AG10803 (cell line): ENCODE data around the gene RHBDL2.

Experiments used
- DNase-seq: peaks from one replicate; pipeline ENCODE4 v3.0.0; 2010; ENCODE audit warnings: low read depth
- H3K4me3 ChIP-seq: 2 replicates; pipeline ENCODE4 v1.5.1; 2011; ENCODE audit warnings: mild to moderate bottlenecking, low read length, control low read depth
- TF ChIP-seq, protein P1 (sequence below): conservative IDR thresholded peaks from 2 replicates; pipeline ENCODE4 v1.5.1; 2011; ENCODE audit warnings: mild to moderate bottlenecking, low read length, control low read depth, inconsistent platforms

RHBDL2 gene

DNA sequence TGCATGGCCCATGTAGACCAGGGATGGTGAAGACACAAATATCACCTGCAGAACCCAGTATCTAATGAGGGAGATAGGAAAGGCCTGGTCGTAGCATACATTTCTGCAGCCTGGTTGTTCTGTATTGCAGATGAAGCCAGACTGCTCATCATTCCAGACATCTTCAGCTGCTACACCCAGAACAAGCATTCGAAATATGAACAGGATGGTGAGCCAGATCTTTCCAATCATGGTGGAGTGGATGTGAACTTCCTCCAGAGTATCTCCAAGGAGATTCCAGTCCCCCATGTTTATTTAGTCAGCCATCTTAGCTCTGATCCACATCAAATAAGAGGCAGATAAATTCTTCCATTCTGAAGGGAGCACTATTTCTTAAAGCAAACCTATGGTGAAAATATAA is 65.8 kb downstream of the RHBDL2 start:
- peak; percentile 11 for DNase-seq
- TF ChIP-seq, protein P1, sequence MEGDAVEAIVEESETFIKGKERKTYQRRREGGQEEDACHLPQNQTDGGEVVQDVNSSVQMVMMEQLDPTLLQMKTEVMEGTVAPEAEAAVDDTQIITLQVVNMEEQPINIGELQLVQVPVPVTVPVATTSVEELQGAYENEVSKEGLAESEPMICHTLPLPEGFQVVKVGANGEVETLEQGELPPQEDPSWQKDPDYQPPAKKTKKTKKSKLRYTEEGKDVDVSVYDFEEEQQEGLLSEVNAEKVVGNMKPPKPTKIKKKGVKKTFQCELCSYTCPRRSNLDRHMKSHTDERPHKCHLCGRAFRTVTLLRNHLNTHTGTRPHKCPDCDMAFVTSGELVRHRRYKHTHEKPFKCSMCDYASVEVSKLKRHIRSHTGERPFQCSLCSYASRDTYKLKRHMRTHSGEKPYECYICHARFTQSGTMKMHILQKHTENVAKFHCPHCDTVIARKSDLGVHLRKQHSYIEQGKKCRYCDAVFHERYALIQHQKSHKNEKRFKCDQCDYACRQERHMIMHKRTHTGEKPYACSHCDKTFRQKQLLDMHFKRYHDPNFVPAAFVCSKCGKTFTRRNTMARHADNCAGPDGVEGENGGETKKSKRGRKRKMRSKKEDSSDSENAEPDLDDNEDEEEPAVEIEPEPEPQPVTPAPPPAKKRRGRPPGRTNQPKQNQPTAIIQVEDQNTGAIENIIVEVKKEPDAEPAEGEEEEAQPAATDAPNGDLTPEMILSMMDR = no peak
- H3K4me3 ChIP-seq = no peak overlapping the region

DNA sequence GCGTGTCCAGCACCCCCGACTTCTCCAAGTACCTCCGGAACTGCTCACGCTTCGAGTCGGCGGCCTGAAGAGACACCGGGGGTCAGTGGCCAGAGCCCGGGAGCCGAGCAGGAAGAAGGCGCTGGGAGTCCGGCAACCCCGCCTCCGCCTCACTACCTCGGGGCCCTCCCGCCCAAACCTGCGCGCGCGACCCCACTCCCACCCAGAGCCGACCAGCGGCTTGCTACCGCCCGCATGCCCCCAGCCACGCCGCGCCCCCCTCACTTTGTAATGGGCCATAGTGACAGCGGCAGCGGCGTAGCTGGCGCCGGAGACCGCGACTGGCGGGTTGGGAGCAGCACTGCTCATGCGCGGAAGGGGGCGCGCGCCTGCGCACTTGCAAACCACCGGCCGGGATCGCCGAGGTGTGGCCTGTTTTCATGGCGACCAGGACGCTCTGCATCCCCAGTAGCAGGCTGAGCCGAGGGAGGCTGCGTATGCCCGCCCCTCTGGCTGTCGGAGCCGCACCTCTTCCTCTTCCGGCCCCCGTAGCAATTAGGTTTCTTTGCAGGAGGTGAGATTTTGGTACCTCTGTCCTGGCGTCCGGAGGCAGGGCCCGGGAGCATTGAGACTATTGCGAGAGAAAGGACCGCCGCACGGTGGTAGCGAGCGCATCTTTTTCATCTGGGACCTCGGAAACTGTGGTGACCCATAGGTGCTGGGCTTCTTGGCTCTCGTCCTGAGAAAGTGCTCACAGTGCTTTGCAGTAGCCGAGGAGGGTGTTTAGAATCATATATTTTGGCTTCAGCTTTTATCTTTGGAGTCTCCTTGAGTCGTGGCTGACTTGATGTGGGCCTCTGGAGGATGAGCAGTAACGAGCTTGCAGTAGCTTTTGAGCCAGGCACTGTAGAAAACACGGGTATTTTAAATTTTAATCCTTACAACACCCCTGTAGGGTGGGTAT is 68.3 kb downstream of the RHBDL2 start, which contains the start of gene MYCBP:
MYCBP (minus strand) TSS at position 322 of the 943 bp plus-strand sequence; CDS start at position 279, 43 bp downstream.
- DNase-seq = peak; percentile 94
- peak within 1 kb of the TSS; percentile 92 for H3K4me3 ChIP-seq
- TF ChIP-seq, protein P1 = no peak

DNA sequence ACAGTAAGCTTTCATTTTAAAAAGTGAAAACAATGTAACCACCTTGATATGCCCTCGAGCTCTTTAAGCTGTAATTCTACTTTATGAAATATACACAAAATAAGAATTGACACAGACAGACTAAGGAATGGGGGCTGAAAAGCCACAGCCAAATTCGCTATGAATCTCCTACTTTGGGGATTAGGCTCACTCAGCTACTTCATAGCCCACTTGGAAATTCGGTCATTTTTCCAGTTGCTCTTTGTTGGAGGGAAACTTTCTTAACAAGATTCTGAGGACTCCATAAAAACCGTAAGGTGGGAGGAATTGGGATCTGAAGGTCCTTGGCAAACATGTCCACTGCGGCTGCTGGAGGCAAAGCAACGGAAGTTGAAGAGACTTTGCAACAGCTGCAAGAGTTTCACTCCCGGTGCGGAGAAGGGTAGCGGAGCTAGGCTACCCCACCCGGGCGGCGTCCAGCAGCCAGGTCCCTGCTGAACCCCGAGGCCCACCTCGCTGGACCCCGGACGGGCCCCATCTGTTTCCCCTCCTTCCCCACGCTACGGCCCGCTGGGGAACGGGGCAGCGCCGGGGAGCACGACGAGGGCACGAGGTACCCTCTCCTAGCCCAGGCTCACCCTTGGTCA is 69.1 kb downstream of the RHBDL2 start:
- DNase-seq = peak; percentile 27
- peak overlapping the region; percentile 92 for H3K4me3 ChIP-seq
- TF ChIP-seq, protein P1 = no peak

DNA sequence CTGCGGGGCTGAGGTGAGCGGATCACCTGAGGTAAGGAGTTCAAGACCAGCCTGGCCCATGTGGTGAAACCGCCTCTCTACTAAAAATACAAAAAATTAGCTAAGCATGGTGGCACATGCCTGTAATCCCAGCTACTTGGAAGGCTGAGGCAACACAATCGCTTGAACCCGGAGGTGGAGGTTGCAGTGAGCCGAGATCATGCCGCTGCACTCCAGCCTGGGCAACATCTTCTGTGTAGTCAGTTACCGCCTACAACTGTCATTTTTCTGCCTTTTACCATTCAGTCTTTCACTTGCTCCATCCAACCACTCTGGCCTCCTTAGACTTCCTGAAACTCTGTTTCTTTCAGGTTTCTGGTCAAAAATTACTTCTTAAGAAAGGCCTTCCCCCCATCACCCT is 70.6 kb downstream of the RHBDL2 start:
- no peak for DNase-seq
- H3K4me3 ChIP-seq = no peak overlapping the region
- TF ChIP-seq, protein P1 = no peak

DNA sequence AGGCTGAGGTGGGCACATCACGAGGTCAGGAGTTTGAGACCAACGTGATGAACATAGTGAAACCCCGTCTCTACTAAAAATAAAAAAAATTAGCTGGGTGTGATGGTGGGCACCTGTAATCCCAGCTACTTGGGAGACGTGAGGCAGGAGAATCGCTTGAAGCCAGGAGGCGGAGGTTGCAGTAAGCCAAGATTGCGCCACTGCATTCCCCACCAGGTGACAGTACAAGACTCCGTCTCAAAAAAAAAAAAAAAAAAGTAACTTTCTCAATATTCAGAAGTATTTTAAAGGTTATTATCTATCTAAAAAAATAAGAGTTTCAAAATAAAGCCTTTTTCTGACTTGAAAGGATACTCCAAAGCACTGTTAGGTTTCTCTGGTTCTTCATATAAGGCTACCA is 74.4 kb downstream of the RHBDL2 start:
- TF ChIP-seq, protein P1 = no peak
- no peak overlapping the region for H3K4me3 ChIP-seq
- DNase-seq = no peak

DNA sequence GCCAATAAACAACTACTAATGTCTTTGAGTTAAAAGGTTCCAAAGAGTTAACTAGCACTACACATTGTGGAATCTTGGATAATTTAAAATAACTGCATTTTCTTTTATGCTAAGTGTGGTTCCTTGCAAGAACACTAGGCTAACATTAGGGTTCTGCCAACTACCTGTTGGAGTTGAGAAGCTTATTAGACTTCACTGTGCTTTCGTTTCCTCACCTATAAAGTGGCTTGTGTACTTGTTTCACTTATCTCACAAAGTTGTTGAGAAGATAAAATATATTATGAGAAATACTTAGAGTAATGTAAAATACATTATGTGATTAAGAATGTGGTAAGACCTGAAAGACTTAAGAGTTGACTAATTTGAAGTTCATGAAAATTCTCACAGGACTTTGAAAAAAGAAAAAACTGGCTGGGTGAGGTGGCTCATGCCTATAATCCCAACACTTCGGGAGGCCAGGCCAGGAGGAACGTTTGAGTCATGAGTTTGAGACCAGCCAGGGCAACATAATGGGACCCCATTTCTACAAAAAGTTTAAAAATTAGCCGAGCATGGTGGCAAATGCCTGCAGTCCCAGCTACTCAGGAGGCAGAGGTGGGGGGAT is 76.4 kb downstream of the RHBDL2 start:
- DNase-seq = no peak
- H3K4me3 ChIP-seq = no peak overlapping the region
- TF ChIP-seq, protein P1 = no peak

DNA sequence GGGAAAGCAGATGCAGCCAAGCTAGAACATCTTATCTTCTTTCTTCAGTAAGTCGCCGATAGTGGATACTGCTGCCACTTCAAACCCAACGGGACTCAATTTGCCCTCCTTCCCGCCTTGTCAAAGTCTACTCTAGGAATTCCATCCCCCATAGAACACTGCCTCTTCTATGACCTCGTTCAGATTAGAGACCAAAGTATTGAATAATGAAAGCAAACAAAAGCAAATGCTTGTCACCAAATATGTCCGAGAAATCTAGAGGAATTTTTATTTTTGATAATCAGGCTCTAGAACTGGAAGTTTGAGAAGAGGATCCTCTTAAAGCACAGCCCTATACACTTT is 81.2 kb downstream of the RHBDL2 start:
- TF ChIP-seq, protein P1 = no peak
- DNase-seq = no peak
- peak overlapping the region; percentile 94 for H3K4me3 ChIP-seq
